Measurements from ENCODE around the gene TRERF1.

GRCh38 chr6:42338744-42339222 lies 112.9 kb downstream of the TRERF1 start:
- TF ChIP-seq EZH2phosphoT487 (IDR thresholded peaks at IDR 0.05; ENCODE audit: low read depth, severe bottlenecking, unreplicated experiment) (no peak), CTCF (IDR thresholded peaks at IDR 0.05; ENCODE audit: poor library complexity) (no peak)
